ENCODE data around the gene RPN2. TPM values are rescaled to one million over a fixed set of nuclear protein-coding genes. Genes with fewer than 3 reads are reported as not detected.

Gene RPN2
- polyA plus RNA-seq, 1 experiment: 488 TPM

- Histone ChIP-seq H3K9me3 (ENCODE audit: control insufficient read depth, insufficient read depth, low read length) (no peaks in the 10 kb centered on the region), H3K27ac (ENCODE audit: low read depth, low read length) (peak overlapping the region; percentile 91), H3K27me3 (ENCODE audit: control insufficient read depth, insufficient read depth, low read length) (no peaks in the 10 kb centered on the region), H3K4me3 (ENCODE audit: low read depth, low read length) (no peak overlapping the region)
- ChIA-PET CTCF (interaction anchor here (0.7 to 2.6 kb wide), 12 partner anchors 8 to 257 kb away, joined by 3 to 25 read pairs (median 3); partner anchors contain the start of gene MANBAL), POLR2A (interaction anchor here (0.5 to 1.8 kb wide), 6 partner anchors 12 to 256 kb away, joined by 3 to 9 read pairs (median 4); partner anchors contain the start of genes MANBAL and SRC)
- TF ChIP-seq CTCF (IDR thresholded peaks at IDR 0.05; ENCODE audit: low read depth, low read length): no peak
- no peak for DNase-seq (ENCODE audit: low read depth, low spot score)
These were observed 98.1 kb downstream of the RPN2 start for GRCh38 chr20:37277253-37277593.

- H3K4me3 ChIP-seq (ENCODE audit: low read depth, low read length): no peak overlapping the region
- TF ChIP-seq CTCF (IDR thresholded peaks at IDR 0.05; ENCODE audit: low read depth, low read length): no peak
- no peaks in the 10 kb centered on the region for H3K9me3 ChIP-seq (ENCODE audit: control insufficient read depth, insufficient read depth, low read length)
- no peaks in the 10 kb centered on the region for H3K27me3 ChIP-seq (ENCODE audit: control insufficient read depth, insufficient read depth, low read length)
- ChIA-PET CTCF (interaction anchor here (0.6 to 2.3 kb wide), 3 partner anchors 106 to 270 kb away, joined by 3 to 10 read pairs (median 6); no protein-coding TSS in a partner anchor), POLR2A (no interaction called here)
- DNase-seq (ENCODE audit: low read depth, low spot score): no peak
- no peak overlapping the region for H3K27ac ChIP-seq (ENCODE audit: low read depth, low read length)
These were observed 99.9 kb downstream of the RPN2 start for GRCh38 chr20:37278966-37279590.

- TF ChIP-seq CTCF (IDR thresholded peaks at IDR 0.05; ENCODE audit: low read depth, low read length): no peak
- Histone ChIP-seq H3K9me3 (ENCODE audit: control insufficient read depth, insufficient read depth, low read length) (no peaks in the 10 kb centered on the region), H3K4me3 (ENCODE audit: low read depth, low read length) (no peak overlapping the region), H3K27ac (ENCODE audit: low read depth, low read length) (no peak overlapping the region), H3K27me3 (ENCODE audit: control insufficient read depth, insufficient read depth, low read length) (no peaks in the 10 kb centered on the region)
- no peak for DNase-seq (ENCODE audit: low read depth, low spot score)
- ChIA-PET POLR2A (no interaction called here), CTCF (interaction anchor here (0.7 to 2.3 kb wide), 3 partner anchors 105 to 255 kb away, joined by 3 to 10 read pairs (median 3); no protein-coding TSS in a partner anchor)
These were observed 100.7 kb downstream of the RPN2 start for GRCh38 chr20:37279820-37280219.

- H3K9me3 ChIP-seq (ENCODE audit: control insufficient read depth, insufficient read depth, low read length): no peaks in the 10 kb centered on the region
- POLR2A ChIA-PET: no interaction called here
- TF ChIP-seq CTCF (IDR thresholded peaks at IDR 0.05; ENCODE audit: low read depth, low read length): no peak
- DNase-seq (ENCODE audit: low read depth, low spot score): no peak
- H3K27me3 ChIP-seq (ENCODE audit: control insufficient read depth, insufficient read depth, low read length): no peaks in the 10 kb centered on the region
- H3K27ac ChIP-seq (ENCODE audit: low read depth, low read length): no peak overlapping the region
- H3K4me3 ChIP-seq (ENCODE audit: low read depth, low read length): no peak overlapping the region
- CTCF ChIA-PET: interaction anchor here (0.7 to 2.3 kb wide), 2 partner anchors 105 to 216 kb away, joined by 3 to 10 read pairs; no protein-coding TSS in a partner anchor
These were observed 101.3 kb downstream of the RPN2 start for GRCh38 chr20:37280403-37280802.

GRCh38 chr20:37282556-37282955, 103.4 kb downstream of the RPN2 start:
- Histone ChIP-seq H3K27me3 (ENCODE audit: control insufficient read depth, insufficient read depth, low read length) (peaks cover 3% of the 10 kb centered on the region), H3K4me3 (ENCODE audit: low read depth, low read length) (no peak overlapping the region), H3K9me3 (ENCODE audit: control insufficient read depth, insufficient read depth, low read length) (no peaks in the 10 kb centered on the region), H3K27ac (ENCODE audit: low read depth, low read length) (peak overlapping the region; percentile 31)
- POLR2A ChIA-PET: interaction anchor here (0.6 to 1.0 kb wide), 4 partner anchors 63 to 117 kb away, joined by 3 to 5 read pairs (median 3); no protein-coding TSS in a partner anchor
- TF ChIP-seq CTCF (IDR thresholded peaks at IDR 0.05; ENCODE audit: low read depth, low read length): peak; percentile 71
- CTCF ChIA-PET: interaction anchor here (0.6 to 2.8 kb wide), 11 partner anchors 10 to 252 kb away, joined by 3 to 34 read pairs (median 5); partner anchors contain the start of gene BLCAP
- no peak for DNase-seq (ENCODE audit: low read depth, low spot score)

Measured in AG04450 (cell line).